HG02763 (cell line): ENCODE data around the gene FRMPD1.

Experiments used
- ATAC-seq: cut with Tn5 transposase; IDR thresholded peaks from one replicate; pipeline ENCODE4 v1.9.1; 2021; ENCODE audit warnings: mild to moderate bottlenecking, moderate library complexity; ENCODE audit not compliant: unreplicated experiment

The FRMPD1 gene

GRCh38 chr9:37625758-37626147 lies 25.0 kb upstream of the FRMPD1 start:
- ATAC-seq = no peak

DNA sequence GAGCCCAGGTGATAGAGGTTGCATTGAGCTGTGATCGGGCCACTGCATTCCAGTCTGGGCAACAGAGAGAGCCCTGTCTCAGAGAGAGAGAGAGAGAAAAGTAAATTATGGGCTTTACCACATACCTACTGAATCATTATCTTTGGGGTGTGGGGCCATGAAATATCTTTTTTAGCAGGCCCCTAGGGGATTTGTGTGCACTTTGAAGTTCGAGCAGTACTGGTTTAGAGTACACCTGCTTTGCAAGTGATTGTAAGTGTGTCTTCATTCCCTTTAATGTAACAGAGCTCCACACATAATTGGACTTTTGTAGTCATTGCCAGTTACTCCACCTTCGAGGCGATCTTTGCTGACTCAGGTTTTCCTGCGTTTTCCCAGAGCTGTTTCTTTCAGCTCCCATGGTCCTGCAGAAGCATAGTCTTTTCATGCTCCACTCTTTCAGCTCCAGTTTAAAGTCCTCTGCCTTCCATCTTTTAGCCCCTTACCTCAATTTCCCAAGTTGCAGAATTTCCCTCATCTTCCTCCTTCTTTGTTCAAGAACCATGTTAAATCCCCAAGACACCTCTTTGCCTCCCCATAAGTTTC lies 24.0 kb upstream of the FRMPD1 start:
- no peak for ATAC-seq

DNA sequence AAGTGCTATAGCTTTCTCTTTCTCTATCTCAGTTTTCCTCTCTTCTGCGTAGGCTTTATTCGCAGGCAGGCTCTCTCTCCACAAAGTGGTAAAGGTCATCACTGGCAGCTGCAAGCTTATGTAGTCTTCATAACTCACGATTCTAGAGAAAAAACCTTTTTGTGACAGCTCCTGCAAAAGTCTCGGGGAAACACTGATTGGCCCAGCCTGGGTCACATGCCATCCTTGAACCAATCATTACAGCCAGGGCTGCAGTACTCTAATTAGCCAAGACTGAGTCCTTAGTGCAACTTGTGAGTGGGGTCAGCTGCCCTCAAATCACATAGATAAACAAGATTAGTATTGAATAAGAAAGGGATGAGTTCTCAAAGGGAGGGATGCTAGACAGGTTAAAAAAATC lies 18.3 kb upstream of the FRMPD1 start:
- ATAC-seq = no peak

- no peak for ATAC-seq
Observed at GRCh38 chr9:37635808-37636207, 14.9 kb upstream of the FRMPD1 start.

GRCh38 chr9:37636511-37637448 lies 14.0 kb upstream of the FRMPD1 start:
- ATAC-seq = no peak

GRCh38 chr9:37639109-37639762 lies 11.5 kb upstream of the FRMPD1 start:
- no peak for ATAC-seq

DNA sequence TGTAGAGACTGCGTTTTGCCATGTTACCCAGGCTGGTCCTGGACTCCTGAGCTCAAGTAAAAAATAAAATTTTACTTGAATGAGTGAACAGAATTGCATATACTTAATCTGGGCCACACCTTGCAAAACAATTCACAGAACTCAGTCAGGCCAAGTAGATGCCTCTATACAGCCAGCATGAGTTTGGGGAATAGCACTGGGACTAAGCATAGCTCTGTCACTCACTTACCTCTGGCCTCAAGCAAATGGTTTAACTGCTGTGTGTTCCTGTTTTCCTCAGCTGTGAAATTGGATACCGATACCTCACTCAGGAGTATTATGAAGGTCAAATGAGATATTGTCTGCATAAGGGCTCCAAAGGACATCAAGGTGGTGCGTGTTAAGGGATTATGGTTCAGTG lies 10.9 kb upstream of the FRMPD1 start:
- no peak for ATAC-seq

- no peak for ATAC-seq
Observed at GRCh38 chr9:37640246-37640645, 10.5 kb upstream of the FRMPD1 start.

GRCh38 chr9:37641331-37641730 lies 9.4 kb upstream of the FRMPD1 start:
- ATAC-seq = no peak

DNA sequence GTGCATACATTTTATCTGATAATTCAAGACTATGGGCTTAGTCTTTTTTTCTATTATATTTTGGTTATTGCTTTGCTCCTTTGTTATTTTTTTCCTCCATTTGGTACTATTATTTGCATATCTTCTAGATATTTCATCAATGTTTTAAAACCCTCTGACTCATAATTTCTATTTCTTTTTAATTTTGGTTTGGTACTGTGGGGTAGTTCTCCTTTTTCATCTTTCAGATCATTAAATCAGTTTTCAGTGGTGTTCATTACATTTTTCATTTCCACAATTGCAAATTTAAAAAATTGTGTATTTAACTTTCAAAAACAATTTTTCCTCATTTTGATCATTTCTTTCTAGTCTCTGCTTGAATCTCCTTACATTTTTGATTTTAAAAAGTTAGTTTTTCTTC lies 7.5 kb upstream of the FRMPD1 start:
- ATAC-seq = no peak

DNA sequence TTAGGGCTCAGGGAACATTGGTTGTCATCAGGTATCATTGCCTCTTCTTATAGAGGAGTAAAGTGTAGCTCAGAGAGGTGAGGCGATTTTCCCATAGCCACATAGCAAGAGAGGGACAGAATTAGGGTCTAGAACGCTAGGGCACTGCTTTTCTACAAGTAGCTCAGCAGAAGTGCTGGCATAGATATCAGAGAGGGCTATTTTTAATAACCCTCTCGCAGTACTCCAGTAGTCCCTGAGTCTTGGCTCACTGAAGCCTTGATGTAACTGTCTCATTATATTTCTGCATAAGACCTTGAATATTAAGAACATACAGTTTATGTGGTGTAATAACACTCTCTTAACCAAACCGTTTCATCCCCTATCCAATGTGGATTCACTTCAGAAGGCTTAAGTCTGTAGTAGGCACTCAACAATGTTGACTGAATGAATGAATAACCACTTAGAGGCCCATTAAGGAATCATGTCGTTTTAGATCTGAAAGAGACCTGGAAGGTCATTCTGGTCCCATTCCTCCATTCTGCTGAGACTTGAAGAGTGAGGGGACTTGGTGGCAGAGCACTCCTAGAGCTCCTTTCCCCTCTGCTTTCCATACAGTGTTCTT lies 4.7 kb upstream of the FRMPD1 start:
- ATAC-seq = no peak

- ATAC-seq = no peak
Observed at GRCh38 chr9:37650299-37650872, 368 bp upstream of the FRMPD1 start.

GRCh38 chr9:37652261-37652660 lies 1.5 kb downstream of the FRMPD1 start:
- no peak for ATAC-seq

DNA sequence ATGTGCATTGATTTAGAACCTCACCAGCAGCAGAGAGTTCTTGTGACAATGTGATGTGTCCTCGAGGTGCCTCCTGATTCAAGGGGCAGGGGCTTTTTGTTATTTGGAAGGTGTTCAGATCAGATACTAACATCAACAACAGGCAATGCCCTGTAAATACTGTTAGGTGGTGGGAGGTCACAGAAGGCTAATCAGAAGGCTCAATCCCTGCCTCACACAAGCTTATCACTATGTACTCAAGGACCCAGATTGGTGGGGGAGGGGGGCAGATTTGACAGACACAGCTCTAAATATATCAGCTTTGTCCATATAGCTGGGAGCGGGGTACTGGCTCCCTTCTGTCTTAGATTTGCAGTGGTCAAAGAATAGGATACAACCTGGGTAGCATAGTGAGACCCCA lies 2.6 kb downstream of the FRMPD1 start:
- ATAC-seq = no peak

- no peak for ATAC-seq
Observed at GRCh38 chr9:37656936-37657335, 6.2 kb downstream of the FRMPD1 start.

- ATAC-seq = no peak
Observed at GRCh38 chr9:37660691-37661090, 9.9 kb downstream of the FRMPD1 start.

DNA sequence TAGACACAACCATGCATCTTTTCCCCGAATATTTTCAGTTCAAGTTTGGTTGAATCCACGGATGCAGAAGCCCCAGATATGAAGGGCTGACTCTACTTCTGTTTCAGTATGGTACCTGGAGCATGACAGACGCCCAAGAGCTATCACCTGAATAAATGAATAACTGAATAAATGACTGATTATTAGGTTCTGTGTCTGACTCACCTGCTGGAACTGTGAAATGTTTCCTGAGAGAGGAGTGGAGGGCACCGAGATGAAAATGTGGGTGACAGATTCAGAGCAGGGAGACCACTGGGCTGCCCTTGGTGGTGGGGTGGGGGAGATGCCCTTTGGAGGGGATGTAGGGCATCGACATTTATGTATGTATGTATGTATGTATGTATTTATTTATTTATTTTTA lies 13.2 kb downstream of the FRMPD1 start:
- no peak for ATAC-seq

- no peak for ATAC-seq
Observed at GRCh38 chr9:37667706-37668105, 17.0 kb downstream of the FRMPD1 start.

- no peak for ATAC-seq
Observed at GRCh38 chr9:37668116-37668601, 17.4 kb downstream of the FRMPD1 start.

- no peak for ATAC-seq
Observed at GRCh38 chr9:37669232-37669631, 18.5 kb downstream of the FRMPD1 start.

DNA sequence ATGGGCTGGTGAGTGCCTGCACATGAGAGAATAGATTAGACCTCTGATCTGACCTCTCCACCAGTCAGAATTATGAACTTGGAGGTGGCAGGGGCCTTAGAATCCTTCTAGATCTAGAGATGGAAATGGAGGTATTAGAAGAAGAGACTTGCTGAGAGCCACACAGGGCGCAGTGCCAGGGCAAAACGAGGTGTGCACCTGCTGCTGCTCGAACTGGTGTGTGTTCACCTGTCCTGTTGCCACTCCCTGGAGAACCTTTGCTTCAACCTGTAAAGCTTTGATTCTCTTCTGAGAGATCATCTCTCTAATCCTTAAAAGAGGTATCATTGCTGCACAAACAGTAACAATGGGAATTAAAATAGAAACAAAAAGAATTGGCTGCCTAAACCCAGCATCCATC lies 24.9 kb downstream of the FRMPD1 start:
- no peak for ATAC-seq
